Fibroblast of lung (primary cell): ENCODE data around the gene TTLL11. TPM values are rescaled to one million over a fixed set of nuclear protein-coding genes. Genes with fewer than 3 reads are reported as not detected.

Experiments
- DNase-seq, 2 donors: peaks; one replicate each; pipeline versions ENCODE4 v3.0.0 to v3.0.0-alpha.2; 2010; ENCODE audit warnings: low read depth in 2 of 2
- H2AFZ ChIP-seq: 2 replicates; pipeline ENCODE4 v1.5.1; 2012; ENCODE audit warnings: low read length, control low read depth, inconsistent platforms
- H3K27ac ChIP-seq: 2 replicates; pipeline ENCODE4 v1.5.1; 2011; ENCODE audit warnings: low read length, control low read depth; ENCODE audit not compliant: insufficient read depth
- H3K27me3 ChIP-seq: 2 replicates; pipeline ENCODE4 v1.5.1; 2011; ENCODE audit warnings: mild to moderate bottlenecking, low read length; ENCODE audit not compliant: control insufficient read depth, insufficient read depth
- H3K36me3 ChIP-seq: 2 replicates; pipeline ENCODE4 v1.5.1; 2011; ENCODE audit warnings: low read length; ENCODE audit not compliant: control insufficient read depth, insufficient read depth
- H3K4me1 ChIP-seq: 2 replicates; pipeline ENCODE4 v1.5.1; 2011; ENCODE audit warnings: low read length; ENCODE audit not compliant: control insufficient read depth, insufficient read depth; ENCODE audit errors: extremely low read depth
- H3K4me2 ChIP-seq: 2 replicates; pipeline ENCODE4 v1.5.1; 2011; ENCODE audit warnings: low read length, control low read depth; ENCODE audit not compliant: insufficient read depth; ENCODE audit errors: extremely low read depth
- H3K4me3 ChIP-seq, 4 experiments: fragments of 200-600 bp in 1 of 4; sonication (generic) in 1 of 4; replicated peaks in 1 of 4; 2 replicates each; pipeline ENCODE4 v1.5.1; 2011 to 2016; ENCODE audit warnings: low read length in 4 of 4, low read depth in 3 of 4, mild to moderate bottlenecking in 3 of 4, control low read depth in 2 of 4, inconsistent platforms in 1 of 4, mixed read lengths in 1 of 4; ENCODE audit not compliant: insufficient read depth in 1 of 4; ENCODE audit errors: control extremely low read depth in 1 of 4
- H3K79me2 ChIP-seq: 2 replicates; pipeline ENCODE4 v1.5.1; 2012; ENCODE audit warnings: mild to moderate bottlenecking, low read length, inconsistent platforms; ENCODE audit not compliant: control insufficient read depth, insufficient read depth
- H3K9ac ChIP-seq: 2 replicates; pipeline ENCODE4 v1.5.1; 2011; ENCODE audit warnings: mild to moderate bottlenecking, low read length, control low read depth; ENCODE audit not compliant: insufficient read depth
- H3K9me3 ChIP-seq: 2 replicates; pipeline ENCODE4 v1.5.1; 2012; ENCODE audit warnings: low read depth, low read length; ENCODE audit not compliant: control insufficient read depth, insufficient read depth
- H4K20me1 ChIP-seq: 2 replicates; pipeline ENCODE4 v1.5.1; 2011; ENCODE audit warnings: low read length; ENCODE audit not compliant: control insufficient read depth, insufficient read depth; ENCODE audit errors: extremely low read depth
- CTCF ChIP-seq, 2 donors: IDR thresholded peaks in 1 of 2; conservative IDR thresholded peaks in 1 of 2; 1 replicate in 1 of 2; 2 replicates in 1 of 2; pipeline ENCODE4 v1.5.1; 2011 to 2012; ENCODE audit warnings: low read length in 2 of 2, control low read depth in 1 of 2, inconsistent platforms in 1 of 2, low read depth in 1 of 2, mild to moderate bottlenecking in 1 of 2
- EZH2 ChIP-seq: IDR thresholded peaks from 2 replicates; pipeline ENCODE4 v1.5.1; 2012; ENCODE audit warnings: low read length, control low read depth, mild to moderate bottlenecking; ENCODE audit errors: missing control alignments
- polyA plus RNA-seq, 2 donors: library from polyadenylated mRNA; depleted of rRNA in 1 of 2; stranded (reverse) in 1 of 2; unstranded in 1 of 2; fragments of >200 nt; gene quantifications; 2 replicates each; pipeline ENCODE4 v1.2.1, GENCODE V29; 2011 to 2012; ENCODE audit warnings: missing spikeins in 1 of 2
- total RNA-seq: library from RNA; depleted of rRNA; stranded (reverse); fragments of >200 nt; gene quantifications from 2 replicates; pipeline ENCODE4 v1.2.1, GENCODE V29; 2014

Gene TTLL11
- total and polyA plus RNA-seq, 2 donors (not counting 1 experiment from before 2014, with no cell fraction given), result 3.9 to 4.8 TPM

DNA sequence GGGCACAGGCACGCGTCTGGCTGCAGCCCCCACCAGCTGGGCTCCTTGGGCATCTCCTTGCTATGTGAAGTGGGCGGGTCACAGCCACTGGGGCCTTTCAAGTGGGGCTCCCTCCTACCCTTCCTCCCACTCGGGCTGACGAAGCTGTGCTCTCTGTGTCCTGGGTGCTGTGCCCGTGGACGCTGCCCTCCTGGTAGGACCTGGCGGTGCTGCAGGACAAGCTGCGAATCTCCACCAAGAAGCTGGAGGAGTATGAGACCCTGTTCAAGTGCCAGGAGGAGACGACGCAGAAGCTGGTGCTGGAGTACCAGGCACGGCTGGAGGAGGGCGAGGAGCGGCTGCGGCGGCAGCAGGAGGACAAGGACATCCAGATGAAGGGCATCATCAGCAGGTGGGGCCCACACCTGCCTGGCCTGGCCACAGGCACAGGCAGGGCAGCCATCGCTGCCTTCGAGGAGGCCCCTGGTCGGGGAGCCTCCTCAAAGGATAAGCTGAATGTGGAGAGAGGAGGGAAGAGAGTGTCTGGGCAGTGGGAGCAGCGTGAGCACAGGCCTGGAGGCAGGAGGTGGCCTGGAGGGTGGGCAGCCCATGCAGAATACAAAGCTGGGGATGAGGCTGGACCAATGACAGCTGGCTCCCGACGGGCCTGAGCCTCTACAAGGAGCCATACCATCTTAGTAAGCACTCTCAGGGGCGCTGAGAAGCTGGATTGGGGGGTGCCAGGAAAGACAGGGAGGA lies 316.9 kb downstream of the TTLL11 start:
- no peak for DNase-seq
- Histone ChIP-seq H3K4me1 (peaks cover 2% of the 10 kb centered on the region), H3K27ac (no peak overlapping the region), H2AFZ (no peak overlapping the region), H3K27me3 (no peaks in the 10 kb centered on the region), H3K4me3 (no peak overlapping the region), H3K79me2 (no peaks in the 10 kb centered on the region), H3K9me3 (no peaks in the 10 kb centered on the region), H4K20me1 (no peaks in the 10 kb centered on the region), H3K4me2 (no peak overlapping the region), H3K9ac (no peak overlapping the region), H3K36me3 (peaks cover 9% of the 10 kb centered on the region)
- TF ChIP-seq EZH2 (no peak), CTCF (conservative IDR thresholded peaks at IDR 0.05 in 1 of 2, IDR thresholded peaks at IDR 0.05 in 1 of 2; ENCODE audit: low read depth in 1 of 2, low read length in 2 of 2) (no peak)

- peaks cover 12% of the 10 kb centered on the region for H3K4me1 ChIP-seq
- no peak for TF ChIP-seq EZH2
- TF ChIP-seq CTCF (conservative IDR thresholded peaks at IDR 0.05 in 1 of 2, IDR thresholded peaks at IDR 0.05 in 1 of 2; ENCODE audit: low read depth in 1 of 2, low read length in 2 of 2), result no peak
- DNase-seq, result no peak
- no peak overlapping the region for H3K4me3 ChIP-seq
- H3K27me3 ChIP-seq, result no peaks in the 10 kb centered on the region
- H3K27ac ChIP-seq, result no peak overlapping the region
- peaks cover 9% of the 10 kb centered on the region for H3K36me3 ChIP-seq
- H3K79me2 ChIP-seq, result no peaks in the 10 kb centered on the region
- H3K4me2 ChIP-seq, result no peak overlapping the region
- no peaks in the 10 kb centered on the region for H3K9me3 ChIP-seq
- no peaks in the 10 kb centered on the region for H4K20me1 ChIP-seq
- no peak overlapping the region for H2AFZ ChIP-seq
- H3K9ac ChIP-seq, result no peak overlapping the region
These were observed 318.1 kb downstream of the TTLL11 start for GRCh38 chr9:121774715-121775613.

DNA sequence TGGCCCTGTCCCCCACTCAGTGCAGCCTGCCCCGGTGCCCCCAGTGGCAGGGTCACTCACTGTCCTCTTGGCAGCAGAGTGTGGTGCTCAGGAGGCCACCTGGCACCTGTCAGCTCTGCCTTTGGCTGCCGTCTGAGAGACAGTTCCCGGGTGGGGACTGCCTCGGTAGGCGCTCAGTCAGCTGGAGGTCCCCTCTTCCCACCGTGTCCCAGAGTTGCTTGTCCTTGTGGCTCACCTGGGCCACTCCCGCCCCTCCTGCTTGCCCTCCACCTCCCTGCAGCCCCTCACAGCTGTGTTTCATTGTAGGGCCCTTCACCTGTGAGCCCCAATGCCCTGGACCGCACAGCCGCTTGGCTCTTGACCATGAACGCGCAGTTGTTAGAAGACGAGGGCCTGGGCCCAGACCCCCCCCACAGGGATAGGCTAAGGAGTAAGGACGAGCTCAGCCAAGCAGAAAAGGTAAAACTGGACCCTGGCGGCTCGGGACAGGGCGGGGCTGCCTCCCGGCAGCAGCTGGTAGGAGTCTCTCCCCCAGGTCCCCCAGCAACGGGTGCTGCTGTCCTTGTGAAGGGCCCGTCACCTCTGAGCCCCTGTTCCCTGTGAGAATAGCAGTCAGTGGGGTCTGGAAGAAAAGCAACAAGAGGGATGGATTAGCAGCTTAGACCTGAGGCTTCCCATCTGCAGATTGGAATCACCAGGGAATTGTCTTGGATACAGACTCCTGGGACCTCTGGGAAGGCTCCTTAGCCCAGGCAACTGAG lies 319.0 kb downstream of the TTLL11 start:
- Histone ChIP-seq H3K9me3 (no peaks in the 10 kb centered on the region), H3K4me2 (no peak overlapping the region), H3K4me1 (peaks cover 12% of the 10 kb centered on the region), H4K20me1 (no peaks in the 10 kb centered on the region), H3K79me2 (no peaks in the 10 kb centered on the region), H3K27me3 (no peaks in the 10 kb centered on the region), H2AFZ (no peak overlapping the region), H3K4me3 (no peak overlapping the region), H3K36me3 (peaks cover 11% of the 10 kb centered on the region), H3K27ac (no peak overlapping the region), H3K9ac (no peak overlapping the region)
- no peak for TF ChIP-seq CTCF (conservative IDR thresholded peaks at IDR 0.05 in 1 of 2, IDR thresholded peaks at IDR 0.05 in 1 of 2; ENCODE audit: low read depth in 1 of 2, low read length in 2 of 2)
- TF ChIP-seq EZH2, result no peak
- DNase-seq, result no peak
